HFFc6 (cell line): Measurements from ENCODE around the gene NKX2-1. TPM values are rescaled to one million over a fixed set of nuclear protein-coding genes. Genes with fewer than 3 reads are reported as not detected.

ENCODE experiments used
- DNase-seq: peaks from one replicate; pipeline ENCODE4 v3.0.0-alpha.2; 2018
- H3K27ac Mint-ChIP-seq: 2 replicates; pipeline ENCODE4 v1.8.0; 2020; ENCODE audit warnings: mild to moderate bottlenecking, mixed read lengths
- H3K27me3 Mint-ChIP-seq: 2 replicates; pipeline ENCODE4 v1.8.0; 2021; ENCODE audit warnings: mild to moderate bottlenecking, moderate library complexity, mixed read lengths; ENCODE audit not compliant: insufficient read depth
- H3K36me3 Mint-ChIP-seq: 2 replicates; pipeline ENCODE4 v1.8.0; 2021; ENCODE audit warnings: low read depth, mixed read lengths
- H3K4me1 Mint-ChIP-seq: 2 replicates; pipeline ENCODE4 v1.8.0; 2020; ENCODE audit warnings: low read depth, mixed read lengths
- H3K4me3 Mint-ChIP-seq: 2 replicates; pipeline ENCODE4 v1.8.0; 2020; ENCODE audit warnings: mild to moderate bottlenecking, moderate library complexity, mixed read lengths
- H3K9me3 Mint-ChIP-seq: 2 replicates; pipeline ENCODE4 v1.8.0; 2020; ENCODE audit warnings: mild to moderate bottlenecking, mixed read lengths
- CTCF ChIP-seq: fragments of 200-600 bp; sonication (generic); IDR thresholded peaks from 2 replicates; pipeline ENCODE4 v1.5.0; 2021; ENCODE audit warnings: antibody characterized with exemption, mild to moderate bottlenecking
- total RNA-seq, 6 experiments: library from RNA; stranded (reverse); fragmentation: NEBNext Ultra II Directional; extraction: Animal tissue kit (Norgen Biotek cat#: 25700); gene quantifications; 2 replicates in 1 of 6; 3 replicates in 5 of 6; pipeline ENCODE4 v1.2.3, GENCODE V29; 2021

NKX2-1 gene
- total RNA-seq, 6 experiments from 2014 or later, result not detected

GRCh38 chr14:36538051-36538450, 18.0 kb upstream of the NKX2-1 start:
- Mint-ChIP-seq H3K27me3 (peaks cover 2% of the 10 kb centered on the region; the same call in 1 of the 2 replicates), H3K4me3 (no peak overlapping the region), H3K9me3 (no peaks in the 10 kb centered on the region), H3K4me1 (no peaks in the 10 kb centered on the region), H3K36me3 (no peaks in the 10 kb centered on the region), H3K27ac (no peak overlapping the region)
- TF ChIP-seq CTCF, result no peak
- DNase-seq, result no peak

GRCh38 chr14:36529062-36529461, 9.0 kb upstream of the NKX2-1 start:
- Mint-ChIP-seq H3K9me3 (no peaks in the 10 kb centered on the region), H3K27me3 (peaks cover 35% of the 10 kb centered on the region), H3K36me3 (no peaks in the 10 kb centered on the region), H3K4me3 (no peak overlapping the region), H3K4me1 (no peaks in the 10 kb centered on the region), H3K27ac (no peak overlapping the region)
- no peak for DNase-seq
- no peak for TF ChIP-seq CTCF

- Mint-ChIP-seq H3K9me3 (no peaks in the 10 kb centered on the region), H3K27ac (no peak overlapping the region), H3K27me3 (peaks cover 62% of the 10 kb centered on the region), H3K36me3 (no peaks in the 10 kb centered on the region; the same call in 1 of the 2 replicates), H3K4me1 (no peaks in the 10 kb centered on the region), H3K4me3 (no peak overlapping the region)
- TF ChIP-seq CTCF, result peak; percentile 34
- no peak for DNase-seq
These were observed 5.7 kb upstream of the NKX2-1 start for GRCh38 chr14:36525746-36526099.

- no peaks in the 10 kb centered on the region for H3K4me1 Mint-ChIP-seq
These were observed 5.1 kb upstream of the NKX2-1 start for GRCh38 chr14:36524874-36525745.

GRCh38 chr14:36524220-36524837, 4.3 kb upstream of the NKX2-1 start:
- peak; percentile 27; the same call in 1 of the 2 replicates for TF ChIP-seq CTCF
- Mint-ChIP-seq H3K4me3 (no peak overlapping the region), H3K27me3 (peaks cover 69% of the 10 kb centered on the region)

More at GRCh38 chr14:36524874-36525745, 5.1 kb upstream of the NKX2-1 start:
- Mint-ChIP-seq H3K36me3 (no peaks in the 10 kb centered on the region; the same call in 1 of the 2 replicates), H3K27me3 (peaks cover 64% of the 10 kb centered on the region), H3K27ac (no peak overlapping the region), H3K9me3 (no peaks in the 10 kb centered on the region), H3K4me3 (no peak overlapping the region)
- peak; percentile 73 for TF ChIP-seq CTCF
- DNase-seq, result no peak

More at GRCh38 chr14:36524220-36524837, 4.3 kb upstream of the NKX2-1 start:
- H3K4me1 Mint-ChIP-seq, result peaks cover 3% of the 10 kb centered on the region; the same call in 1 of the 2 replicates
- H3K9me3 Mint-ChIP-seq, result no peaks in the 10 kb centered on the region
- H3K36me3 Mint-ChIP-seq, result no peaks in the 10 kb centered on the region; the same call in 1 of the 2 replicates
- DNase-seq, result no peak
- H3K27ac Mint-ChIP-seq, result no peak overlapping the region
